Stomach smooth muscle (tissue), 2 donors: ENCODE data around the gene GPC4.

ENCODE experiments used
- H3K27ac ChIP-seq: one replicate; pipeline ENCODE4 v1.7.0; 2013; ENCODE audit warnings: mild to moderate bottlenecking, low read length, inconsistent platforms
- H3K27me3 ChIP-seq, 2 donors: one replicate each; pipeline ENCODE4 v1.7.0; 2013; ENCODE audit warnings: low read length in 2 of 2; ENCODE audit not compliant: insufficient read depth in 2 of 2, control insufficient read depth in 1 of 2
- H3K36me3 ChIP-seq, 2 donors: one replicate each; pipeline ENCODE4 v1.7.0; 2013; ENCODE audit warnings: low read length in 2 of 2; ENCODE audit not compliant: control insufficient read depth in 2 of 2, insufficient read depth in 2 of 2
- H3K4me1 ChIP-seq: one replicate; pipeline ENCODE4 v1.7.0; 2013; ENCODE audit warnings: low read length; ENCODE audit not compliant: control insufficient read depth, insufficient read depth
- H3K4me3 ChIP-seq, 2 donors: one replicate each; pipeline ENCODE4 v1.7.0; 2013; ENCODE audit warnings: low read length in 2 of 2
- H3K9ac ChIP-seq, 2 donors: one replicate each; pipeline ENCODE4 v1.7.0; 2013; ENCODE audit warnings: low read length in 2 of 2, mild to moderate bottlenecking in 1 of 2
- H3K9me3 ChIP-seq, 2 donors: one replicate each; pipeline ENCODE4 v1.7.0; 2013; ENCODE audit warnings: low read length in 2 of 2; ENCODE audit not compliant: control insufficient read depth in 2 of 2
- donor health status: healthy.
- donor health status: Pancreatic carcinoma.

GPC4 gene

GRCh38 chrX:133437356-133437755, 22.1 kb upstream of the GPC4 start:
- Histone ChIP-seq H3K9me3 (no peaks in the 10 kb centered on the region), H3K4me3 (no peak overlapping the region), H3K4me1 (no peaks in the 10 kb centered on the region), H3K9ac (no peak overlapping the region), H3K27me3 (peaks cover 0 to 16% of the 10 kb centered on the region in 2 donors), H3K36me3 (no peaks in the 10 kb centered on the region), H3K27ac (no peak overlapping the region)

- H3K27me3 ChIP-seq = peaks cover 0 to 10% of the 10 kb centered on the region in 2 donors
- no peaks in the 10 kb centered on the region for H3K36me3 ChIP-seq
- no peaks in the 10 kb centered on the region for H3K9me3 ChIP-seq
- H3K9ac ChIP-seq = no peak overlapping the region
- no peaks in the 10 kb centered on the region for H3K4me1 ChIP-seq
- H3K4me3 ChIP-seq = no peak overlapping the region
- H3K27ac ChIP-seq = no peak overlapping the region
These were observed 20.3 kb upstream of the GPC4 start for GRCh38 chrX:133435544-133436124.

- Histone ChIP-seq H3K9me3 (no peaks in the 10 kb centered on the region), H3K27me3 (no peaks in the 10 kb centered on the region), H3K4me1 (no peaks in the 10 kb centered on the region), H3K4me3 (no peak overlapping the region), H3K36me3 (no peaks in the 10 kb centered on the region), H3K9ac (no peak overlapping the region), H3K27ac (no peak overlapping the region)
These were observed 19.0 kb upstream of the GPC4 start for GRCh38 chrX:133434197-133434820.

GRCh38 chrX:133419911-133420310, 4.6 kb upstream of the GPC4 start:
- no peak overlapping the region for H3K4me3 ChIP-seq
- H3K27ac ChIP-seq = no peak overlapping the region
- no peak overlapping the region for H3K9ac ChIP-seq
- peaks cover 0 to 5% of the 10 kb centered on the region in 2 donors for H3K27me3 ChIP-seq
- H3K9me3 ChIP-seq = no peaks in the 10 kb centered on the region
- no peaks in the 10 kb centered on the region for H3K36me3 ChIP-seq
- peaks cover 4% of the 10 kb centered on the region for H3K4me1 ChIP-seq

GRCh38 chrX:133418588-133418987, 3.3 kb upstream of the GPC4 start:
- no peak overlapping the region for H3K9ac ChIP-seq
- H3K27me3 ChIP-seq = peaks cover 0 to 5% of the 10 kb centered on the region in 2 donors
- H3K36me3 ChIP-seq = no peaks in the 10 kb centered on the region
- H3K4me1 ChIP-seq = peaks cover 4% of the 10 kb centered on the region
- H3K4me3 ChIP-seq = no peak overlapping the region
- no peaks in the 10 kb centered on the region for H3K9me3 ChIP-seq
- no peak overlapping the region for H3K27ac ChIP-seq

GRCh38 chrX:133417364-133417763, 2.1 kb upstream of the GPC4 start:
- no peak overlapping the region for H3K4me3 ChIP-seq
- no peak overlapping the region for H3K9ac ChIP-seq
- H3K9me3 ChIP-seq = no peaks in the 10 kb centered on the region
- H3K36me3 ChIP-seq = no peaks in the 10 kb centered on the region
- peaks cover 8% of the 10 kb centered on the region for H3K4me1 ChIP-seq
- H3K27me3 ChIP-seq = peaks cover 0 to 7% of the 10 kb centered on the region in 2 donors
- no peak overlapping the region for H3K27ac ChIP-seq

GRCh38 chrX:133414406-133415275, 648 bp downstream of the GPC4 start:
- Histone ChIP-seq H3K9me3 (no peaks in the 10 kb centered on the region), H3K4me3 (peak overlapping the region; percentile 74 to 79), H3K27me3 (peaks cover 0 to 8% of the 10 kb centered on the region in 2 donors), H3K27ac (peak overlapping the region; percentile 80), H3K9ac (peak overlapping the region; percentile 68 to 75), H3K36me3 (no peaks in the 10 kb centered on the region), H3K4me1 (peaks cover 18% of the 10 kb centered on the region)

- Histone ChIP-seq H3K4me1 (peaks cover 18% of the 10 kb centered on the region), H3K9me3 (no peaks in the 10 kb centered on the region), H3K4me3 (peak overlapping the region; percentile 74 to 79), H3K27ac (peak overlapping the region; percentile 80), H3K27me3 (peaks cover 0 to 8% of the 10 kb centered on the region in 2 donors), H3K36me3 (no peaks in the 10 kb centered on the region), H3K9ac (peak overlapping the region; percentile 66 to 75)
These were observed 1.9 kb downstream of the GPC4 start for GRCh38 chrX:133413218-133413925.

- Histone ChIP-seq H3K27me3 (peaks cover 0 to 8% of the 10 kb centered on the region in 2 donors), H3K4me3 (peak overlapping the region; percentile 74 to 79), H3K4me1 (peaks cover 18% of the 10 kb centered on the region), H3K9me3 (no peaks in the 10 kb centered on the region), H3K36me3 (no peaks in the 10 kb centered on the region), H3K27ac (peak overlapping the region; percentile 80), H3K9ac (peak overlapping the region; percentile 66 to 75)
These were observed 2.6 kb downstream of the GPC4 start for GRCh38 chrX:133412665-133413064.

- peak overlapping the region; percentile 74 to 79 for H3K4me3 ChIP-seq
- peak overlapping the region in 1 of 2 donors; percentile 75 for H3K9ac ChIP-seq
- no peak overlapping the region for H3K27ac ChIP-seq
- H3K36me3 ChIP-seq = no peaks in the 10 kb centered on the region
- no peaks in the 10 kb centered on the region for H3K9me3 ChIP-seq
- H3K27me3 ChIP-seq = peaks cover 0 to 7% of the 10 kb centered on the region in 2 donors
- peaks cover 18% of the 10 kb centered on the region for H3K4me1 ChIP-seq
These were observed 3.0 kb downstream of the GPC4 start for GRCh38 chrX:133412246-133412645.
